CD4-positive, alpha-beta T cell treated with Interleukin-6 for 4 hours (primary cell): ENCODE data around the gene ANK3.
A peak's percentile ranks its signal among the peaks of the same experiment; 100 is the strongest.
"Not testable (repeated sequence)": the region's sequence is repeated elsewhere in the genome, so short reads cannot be mapped to it uniquely, and the experiment has no call there.

Experiments used
- DNase-seq: peaks from one replicate; pipeline ENCODE4 v3.0.0-alpha.2; 2020; ENCODE audit warnings: mixed read lengths

Gene ANK3

DNA sequence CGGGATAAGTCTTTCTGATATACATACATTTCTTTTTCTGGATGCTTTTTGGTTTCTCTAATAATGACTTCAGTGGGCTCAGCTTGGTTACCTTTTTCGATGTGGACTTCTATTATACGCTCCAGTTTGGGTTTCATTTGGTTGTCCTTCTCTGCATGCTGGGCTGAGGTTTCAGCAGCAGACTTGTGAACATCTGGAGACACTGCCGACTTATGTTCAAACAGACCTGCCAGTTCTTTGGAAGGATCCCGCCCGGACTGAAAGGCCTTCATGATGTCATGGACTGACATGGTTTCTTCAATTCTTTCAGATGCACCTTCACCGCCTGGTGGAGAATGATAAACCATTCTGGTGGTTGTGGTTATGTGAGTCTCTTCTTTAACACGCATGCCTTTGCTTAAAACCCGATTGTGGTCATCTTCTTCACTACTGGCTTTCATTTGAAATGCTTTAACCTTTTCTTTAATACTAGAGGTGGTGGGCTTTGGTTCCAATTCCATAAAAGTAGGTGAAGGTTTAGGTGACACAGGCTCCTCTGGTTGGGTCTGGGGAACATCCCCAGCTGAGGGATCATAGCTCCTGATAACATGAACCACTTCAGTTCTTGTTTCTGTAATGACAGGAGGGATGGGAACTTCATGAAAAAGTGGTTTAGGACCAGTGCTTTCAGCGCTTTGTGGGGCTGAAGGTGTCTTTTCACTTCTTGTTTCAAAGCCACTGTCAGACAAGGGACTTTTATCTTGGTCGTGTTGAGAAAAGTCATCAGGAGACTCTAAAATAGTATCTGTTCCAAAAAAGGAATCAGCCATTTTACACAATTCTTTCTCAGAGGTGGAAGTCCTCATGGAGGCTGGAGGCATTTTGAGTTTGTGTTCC, 315.7 kb downstream of the ANK3 start:
- no peak for DNase-seq

DNA sequence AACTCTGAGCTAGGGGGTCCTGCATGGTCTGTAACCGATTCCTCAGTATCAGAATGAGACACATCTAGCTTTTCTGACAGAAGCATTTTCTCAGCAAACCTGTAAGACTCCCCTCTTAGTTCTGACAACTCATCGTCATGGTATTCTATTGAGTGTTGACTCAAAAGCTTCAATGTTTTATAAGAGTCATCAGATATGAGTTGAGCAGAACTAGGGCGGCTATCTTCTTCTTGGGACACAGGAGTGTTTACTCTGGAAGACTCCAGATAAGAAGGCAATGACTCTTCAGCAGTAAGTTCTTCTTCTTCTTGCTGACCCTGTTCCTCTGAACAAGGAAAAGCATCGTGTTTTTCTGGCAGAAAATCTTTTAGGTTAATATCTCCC, 316.3 kb downstream of the ANK3 start:
- DNase-seq: no peak

DNA sequence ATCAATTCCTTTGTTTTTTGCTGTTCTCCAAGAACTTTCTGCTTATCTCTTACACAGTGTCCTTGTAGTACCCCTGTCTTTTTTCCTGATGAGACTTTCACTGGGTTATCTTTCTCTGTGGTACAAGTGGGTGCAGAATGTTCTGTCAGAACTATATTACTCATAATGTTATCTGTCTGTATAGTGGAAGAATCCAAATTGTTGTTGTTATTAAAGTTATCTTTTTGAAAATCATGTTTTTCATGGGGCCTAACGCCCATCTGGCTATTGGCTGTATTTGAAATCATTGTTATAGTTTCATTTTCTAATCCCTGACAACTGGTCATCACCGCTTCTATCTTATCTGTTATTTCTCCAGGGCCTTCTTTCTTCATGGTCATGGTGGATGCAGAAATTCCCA, 320.4 kb downstream of the ANK3 start:
- no peak for DNase-seq

DNA sequence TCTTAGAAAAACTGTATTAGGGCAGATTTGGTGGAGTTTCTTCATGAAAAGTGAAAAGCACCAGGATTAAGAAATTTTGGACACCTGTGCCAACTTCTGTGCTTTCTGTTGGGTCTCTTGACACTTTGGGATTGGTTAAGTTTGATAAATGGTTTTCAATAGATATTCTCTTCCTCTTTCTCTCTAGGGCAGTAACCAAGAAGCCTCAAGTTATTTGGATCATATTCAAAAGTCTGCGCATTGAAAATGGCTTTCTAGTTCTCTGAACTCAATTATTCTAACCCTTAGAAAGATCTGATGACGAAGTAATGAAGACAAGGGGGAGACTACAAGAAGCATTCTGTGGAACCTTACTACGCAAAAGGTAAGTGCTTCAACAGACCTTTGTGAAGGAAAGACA, 339.3 kb downstream of the ANK3 start:
- DNase-seq: no peak

DNA sequence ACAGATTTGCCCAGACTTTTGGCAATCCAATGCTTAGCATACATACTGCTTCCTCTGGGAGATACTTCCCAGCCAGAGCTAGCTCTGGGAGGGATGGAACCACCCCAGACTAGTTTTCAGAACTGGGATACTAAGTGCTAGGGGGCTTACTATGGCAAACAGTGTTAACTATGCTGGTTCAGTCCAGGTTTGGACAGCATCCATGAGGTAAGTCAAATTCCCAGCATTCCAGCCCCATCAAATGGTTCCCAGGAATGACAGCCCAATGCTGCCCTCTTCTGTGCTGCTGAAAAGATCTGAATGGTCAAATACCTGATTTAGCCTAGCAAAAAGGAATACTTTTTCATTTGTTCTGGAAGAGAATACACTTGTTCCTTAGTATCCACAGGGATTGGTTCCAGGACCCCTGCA, 341.6 kb downstream of the ANK3 start:
- no peak for DNase-seq

DNA sequence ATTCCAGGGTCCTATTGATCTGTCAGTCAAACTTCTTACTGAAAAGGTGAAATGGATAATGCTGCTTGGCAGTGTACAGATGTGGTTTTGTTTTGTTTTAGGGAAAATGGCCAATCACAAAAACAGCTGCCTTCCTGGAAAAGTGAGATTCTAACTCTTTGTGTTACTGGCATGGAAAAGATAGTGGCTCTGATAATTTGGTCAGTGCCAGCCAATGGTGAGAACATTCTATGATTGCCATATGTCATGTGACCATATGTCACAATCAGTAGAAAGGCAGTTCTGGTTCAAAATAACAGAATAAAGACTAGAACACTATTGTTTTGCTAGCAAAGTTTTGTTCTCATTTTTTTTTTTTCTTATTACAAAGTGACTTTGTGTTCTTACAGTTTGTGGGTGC, 344.1 kb downstream of the ANK3 start:
- no peak for DNase-seq

DNA sequence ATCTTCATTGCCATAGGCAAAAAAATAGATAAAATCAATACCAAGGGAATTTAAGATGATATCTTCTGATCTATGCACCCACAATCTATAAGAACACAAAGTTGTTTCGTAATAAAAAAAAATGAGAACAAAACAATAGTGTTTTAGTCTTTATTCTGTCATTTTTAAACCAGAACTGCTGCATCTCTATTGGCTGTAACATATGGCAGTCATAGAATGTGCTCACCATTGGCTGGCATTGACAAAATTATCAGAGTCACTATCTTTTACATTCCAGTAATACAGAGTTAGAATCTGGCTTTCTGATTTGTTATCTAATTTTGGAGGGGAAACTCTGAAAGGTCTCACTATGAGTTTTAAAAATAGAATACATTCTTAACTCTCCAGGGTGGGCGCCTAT, 344.7 kb downstream of the ANK3 start:
- DNase-seq: no peak

DNA sequence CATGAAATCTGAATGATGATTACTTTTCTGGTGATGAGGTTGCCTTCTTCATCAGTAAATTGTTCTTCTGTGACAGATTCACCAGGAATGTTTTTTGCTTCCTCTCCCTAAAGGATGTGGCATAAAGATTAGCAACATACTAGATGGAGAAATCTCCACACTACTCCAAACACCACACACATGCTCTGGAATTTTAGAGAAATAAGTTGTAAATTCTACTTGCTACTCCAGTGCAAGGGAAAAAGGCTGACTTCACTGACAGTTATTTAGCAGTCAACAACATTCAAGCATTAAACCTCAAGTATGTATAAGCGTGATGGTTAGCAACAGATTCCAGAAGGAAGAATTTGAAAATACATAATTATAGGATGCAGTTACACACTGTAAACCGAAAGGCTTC, 345.4 kb downstream of the ANK3 start:
- no peak for DNase-seq

DNA sequence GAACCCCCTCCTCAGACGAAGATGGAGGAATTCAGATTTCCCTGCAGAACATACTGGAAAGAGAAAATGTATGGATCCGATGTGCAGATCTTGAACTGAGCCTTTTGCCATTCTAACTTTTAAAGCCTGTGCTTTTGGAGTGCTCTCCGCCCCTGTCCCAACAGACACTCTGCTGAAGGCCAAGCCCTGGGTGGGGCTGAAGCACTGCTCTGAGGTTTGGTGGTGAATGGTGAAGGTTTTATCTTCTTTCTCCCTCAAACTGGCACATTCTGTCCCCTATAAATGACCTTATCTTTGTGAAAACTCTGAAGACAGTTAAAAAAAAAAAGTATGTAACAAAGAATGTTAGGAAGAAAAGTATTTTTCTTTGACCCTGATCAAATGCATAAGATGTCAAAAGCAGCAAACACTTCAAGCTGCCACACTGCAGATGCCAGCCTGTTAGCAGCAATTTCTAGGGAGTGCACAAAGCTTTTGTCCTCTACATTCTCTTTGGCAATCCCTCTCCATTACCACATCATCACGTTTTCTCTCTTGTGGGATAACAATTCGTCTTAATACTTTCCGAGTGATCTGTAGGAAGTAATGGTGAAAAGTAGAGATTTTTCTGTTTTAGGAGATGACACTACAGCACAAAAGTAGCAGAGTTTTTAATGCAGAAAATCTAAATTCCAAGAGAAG, 346.0 kb downstream of the ANK3 start:
- no peak for DNase-seq

DNA sequence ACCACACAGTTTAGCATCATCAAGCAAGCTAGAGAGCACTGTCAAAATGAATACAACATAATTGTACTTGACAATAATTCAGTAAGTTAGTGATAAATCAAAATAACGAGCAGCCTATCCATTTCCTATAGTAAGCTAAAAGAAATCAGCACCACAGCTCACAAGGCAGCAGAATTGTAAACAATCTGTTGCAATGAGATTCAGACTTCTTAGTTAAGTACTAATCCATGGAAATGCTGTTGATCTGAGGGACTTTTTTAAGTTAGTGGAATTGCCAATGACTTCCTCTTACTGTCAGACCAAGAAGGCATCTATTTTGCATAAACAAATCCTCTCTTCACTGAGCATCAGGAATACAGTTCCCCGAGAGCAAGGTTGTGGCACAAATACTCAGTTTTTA, 346.8 kb downstream of the ANK3 start:
- no peak for DNase-seq

DNA sequence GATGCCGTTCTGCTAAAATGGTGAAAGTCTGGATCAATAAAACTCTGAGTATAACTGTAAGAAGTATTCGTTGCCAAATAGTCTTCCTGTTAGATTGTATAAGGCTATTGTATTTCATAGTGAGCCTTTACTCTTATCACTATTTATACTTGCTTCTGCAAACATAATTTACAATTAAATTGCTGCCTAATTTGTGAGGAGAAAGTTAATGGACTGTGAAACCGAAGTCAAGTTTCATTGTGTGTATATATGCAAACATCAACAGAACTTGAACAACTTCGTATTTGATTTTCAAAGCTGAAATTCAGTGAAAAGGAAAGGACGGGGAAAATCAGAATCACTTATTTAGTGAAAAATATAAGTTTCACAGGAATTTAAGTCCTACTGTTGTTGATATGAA, 347.4 kb downstream of the ANK3 start:
- DNase-seq: no peak

DNA sequence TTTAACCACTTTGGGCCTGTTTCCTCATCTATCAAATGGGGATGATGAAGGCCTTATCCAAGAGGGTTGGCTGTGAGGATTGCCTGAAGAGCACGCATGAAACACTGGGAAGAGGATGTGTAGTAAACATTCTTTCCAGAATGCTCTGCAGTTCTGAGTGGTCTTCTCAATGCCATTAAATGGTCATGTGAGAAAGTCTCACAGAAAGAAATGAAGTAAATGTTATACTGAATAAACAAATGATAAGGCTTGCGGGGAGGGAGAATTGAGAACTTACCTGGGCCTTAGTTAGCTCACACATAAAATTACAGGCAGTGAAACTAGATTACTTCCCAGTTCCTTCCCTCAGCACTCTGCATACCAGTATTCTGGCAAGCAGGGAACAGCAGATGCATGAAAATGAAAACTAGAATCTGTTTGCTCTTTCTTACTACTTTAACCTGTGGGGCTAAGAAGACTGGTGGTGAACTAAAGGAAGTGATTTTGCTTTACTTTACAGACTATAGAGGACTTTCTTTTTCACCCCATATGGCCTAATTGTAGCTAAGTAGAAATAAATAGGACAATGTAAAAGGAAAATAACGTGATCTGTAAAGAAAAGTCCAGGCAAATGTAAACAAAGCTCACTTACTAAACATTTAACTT, 348.1 kb downstream of the ANK3 start:
- DNase-seq: no peak

DNA sequence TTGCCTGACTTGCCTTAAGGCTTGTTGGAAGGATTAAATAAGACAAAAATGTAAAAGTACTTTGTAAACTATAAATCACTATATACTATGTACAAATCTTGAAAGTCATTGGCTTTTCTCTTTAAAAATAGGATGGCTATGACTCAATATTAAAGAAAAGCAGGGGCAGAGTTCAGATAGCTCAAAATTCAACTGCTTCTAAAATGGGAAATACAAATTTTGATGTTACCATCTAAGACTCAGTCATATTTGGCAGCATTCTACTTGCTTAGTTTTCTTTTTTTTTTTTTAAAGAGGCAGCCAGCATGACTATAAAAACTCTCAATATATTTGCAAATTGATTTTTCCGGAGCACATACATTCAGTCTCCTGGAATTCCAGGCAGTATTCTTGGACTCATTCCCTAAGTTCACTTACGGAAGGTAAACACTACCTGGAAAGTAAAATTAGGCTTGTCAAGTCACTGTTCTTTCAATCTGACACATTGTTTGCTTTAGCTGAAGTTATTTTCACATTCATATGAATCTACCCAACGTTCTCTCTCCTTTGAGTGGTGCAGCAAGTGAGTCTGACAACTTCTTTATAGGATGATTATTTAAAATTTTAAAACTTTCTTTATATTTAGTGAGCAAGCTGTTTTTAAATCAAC, 349.5 kb downstream of the ANK3 start:
- DNase-seq: no peak

DNA sequence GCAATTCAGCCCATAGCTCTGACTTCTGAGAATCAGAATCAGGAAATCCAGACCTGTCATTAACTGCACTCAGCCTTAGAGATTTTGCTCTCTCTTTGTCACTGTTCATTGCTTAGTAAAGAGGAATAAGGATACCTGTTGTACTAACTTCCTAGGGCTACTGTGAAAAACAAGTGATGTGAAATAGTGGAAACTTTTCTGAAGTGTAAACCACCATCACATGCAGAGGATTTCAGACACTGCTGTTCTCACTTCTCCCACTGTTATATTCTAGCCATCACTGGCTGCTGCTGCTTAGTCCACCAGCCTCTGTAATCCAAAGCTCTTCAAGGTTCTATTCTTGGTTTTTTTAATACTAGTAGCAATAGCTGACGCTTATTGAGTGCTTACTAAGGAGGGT, 353.7 kb downstream of the ANK3 start:
- no peak for DNase-seq

DNA sequence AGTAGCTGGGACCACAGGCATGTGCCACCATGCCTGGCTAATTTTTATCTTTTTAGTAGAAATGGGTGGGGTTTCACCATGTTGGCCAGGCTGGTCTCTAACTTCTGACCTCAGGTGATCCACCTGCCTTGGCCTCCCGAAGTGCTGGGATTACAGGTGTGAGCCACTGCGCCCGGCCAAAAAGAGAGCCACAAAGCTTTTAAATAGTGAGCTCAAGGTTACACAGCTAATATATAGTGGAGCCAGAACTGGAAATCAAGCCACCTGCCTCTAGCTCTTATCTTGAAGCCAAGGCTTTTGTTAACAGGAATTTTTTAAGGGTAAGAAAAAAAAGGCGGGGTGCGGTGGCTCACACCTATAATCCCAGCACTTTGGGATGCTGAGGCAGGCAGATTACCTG, 354.3 kb downstream of the ANK3 start:
- DNase-seq: not testable (repeated sequence)

DNA sequence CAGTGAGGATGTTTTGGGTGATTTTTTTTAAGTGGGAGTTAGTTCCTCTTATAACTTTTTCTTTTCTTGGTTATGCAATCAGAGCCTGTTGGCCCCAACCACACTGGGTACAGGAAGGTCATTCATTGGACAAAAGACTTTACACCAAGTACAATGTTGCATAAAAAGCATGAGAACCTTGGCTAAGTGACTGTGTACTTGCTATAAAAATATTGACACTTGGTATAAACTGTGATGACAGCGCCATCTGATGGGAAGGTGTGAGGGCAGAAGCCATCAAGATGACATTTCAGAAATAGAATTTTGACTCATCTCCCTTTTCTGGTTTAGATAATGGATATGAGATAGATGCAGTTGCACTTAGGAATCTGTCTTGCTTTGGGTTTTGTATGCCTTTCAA, 357.0 kb downstream of the ANK3 start:
- DNase-seq: peak; percentile 39

DNA sequence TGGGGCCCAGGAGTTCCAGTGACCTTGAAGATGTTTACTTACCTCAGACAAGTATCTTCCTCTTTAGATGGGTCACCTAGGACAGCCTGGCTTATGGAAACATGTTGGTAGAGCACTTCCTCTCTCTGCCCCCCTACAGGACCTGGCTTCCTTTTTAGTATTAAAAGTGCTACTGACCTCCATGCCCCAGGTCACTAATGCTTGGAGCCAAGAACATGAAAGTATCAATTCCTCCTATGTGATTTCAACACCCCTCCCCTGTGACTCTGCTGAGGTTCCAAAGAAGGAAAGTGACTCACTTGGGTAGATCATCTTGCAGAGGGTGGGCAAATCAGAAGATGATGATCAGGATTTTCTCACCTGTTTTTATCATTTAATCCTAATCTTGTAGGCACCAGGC, 358.0 kb downstream of the ANK3 start:
- no peak for DNase-seq

DNA sequence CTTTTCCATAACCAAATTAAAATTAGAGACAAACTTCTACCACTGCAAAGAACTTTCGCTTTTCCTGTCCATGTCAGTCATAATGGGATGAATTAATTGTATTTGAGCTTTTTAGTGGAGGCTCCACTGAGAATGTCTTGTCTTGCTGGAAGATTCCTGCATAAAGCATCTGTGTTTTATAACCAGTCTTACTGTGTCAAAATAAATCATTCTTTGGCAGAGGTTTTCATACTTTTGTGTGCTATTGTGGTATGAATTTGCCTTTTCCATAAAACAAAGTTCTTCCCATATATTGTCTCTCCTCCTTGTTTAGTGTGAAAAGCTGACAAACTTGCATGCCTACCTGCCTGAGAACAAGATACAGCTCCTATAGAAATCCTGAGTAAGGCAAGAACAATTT, 358.5 kb downstream of the ANK3 start:
- DNase-seq: no peak

DNA sequence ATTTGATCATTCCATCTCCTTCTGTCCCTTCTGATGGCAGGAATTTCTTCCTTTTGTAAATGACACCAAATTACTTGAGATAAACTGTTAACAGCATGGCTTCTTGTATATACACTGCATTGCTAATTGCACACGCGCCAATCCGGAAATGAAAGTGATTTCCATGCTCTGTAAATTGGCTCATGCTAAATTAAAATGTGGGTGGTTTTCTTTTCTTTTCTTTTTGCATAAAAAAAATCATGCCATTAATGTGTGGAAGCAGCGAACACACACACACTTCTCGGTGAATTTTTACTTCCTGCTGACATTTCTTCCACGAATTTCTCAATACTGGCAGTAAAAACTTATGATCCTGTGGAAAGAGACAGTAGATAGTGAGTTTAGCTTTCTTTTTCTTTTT, 360.2 kb downstream of the ANK3 start:
- no peak for DNase-seq

DNA sequence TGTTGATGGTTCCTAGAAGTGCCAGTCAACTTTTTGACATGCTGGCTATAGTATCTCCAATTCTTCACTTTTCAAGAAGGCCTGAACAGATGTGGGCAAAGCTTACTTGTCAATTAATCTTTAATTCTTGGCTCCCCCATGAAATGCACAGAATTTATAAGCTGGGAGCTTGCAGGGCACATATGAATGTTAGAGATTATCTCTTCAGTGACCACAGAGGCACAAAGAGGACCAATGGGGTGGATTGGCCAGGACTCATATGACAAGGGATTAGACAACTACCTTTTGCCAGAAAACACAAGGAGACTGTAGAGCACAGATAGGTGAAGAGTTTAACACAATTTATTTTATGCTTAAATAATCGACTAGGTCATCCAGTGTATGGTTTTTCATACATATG, 361.6 kb downstream of the ANK3 start:
- DNase-seq: no peak

DNA sequence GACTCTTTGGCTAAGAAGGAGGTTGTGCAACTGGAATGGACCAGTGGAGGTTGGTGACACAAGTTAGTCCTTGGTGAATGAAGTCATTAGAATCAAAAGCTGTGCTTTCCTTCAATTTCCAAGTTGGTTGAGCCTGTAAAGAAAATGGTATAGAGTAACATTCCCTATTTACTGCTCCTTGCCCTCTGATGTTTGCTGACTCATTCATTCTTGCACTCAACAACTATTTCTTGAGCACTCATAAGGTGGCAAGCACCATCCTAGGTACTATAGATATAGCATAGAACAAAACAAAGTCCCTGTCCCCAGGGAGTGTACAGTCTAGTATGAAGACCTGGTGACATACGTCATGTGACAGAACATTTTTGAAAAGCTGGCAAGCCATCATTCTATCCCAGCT, 364.4 kb downstream of the ANK3 start:
- no peak for DNase-seq

DNA sequence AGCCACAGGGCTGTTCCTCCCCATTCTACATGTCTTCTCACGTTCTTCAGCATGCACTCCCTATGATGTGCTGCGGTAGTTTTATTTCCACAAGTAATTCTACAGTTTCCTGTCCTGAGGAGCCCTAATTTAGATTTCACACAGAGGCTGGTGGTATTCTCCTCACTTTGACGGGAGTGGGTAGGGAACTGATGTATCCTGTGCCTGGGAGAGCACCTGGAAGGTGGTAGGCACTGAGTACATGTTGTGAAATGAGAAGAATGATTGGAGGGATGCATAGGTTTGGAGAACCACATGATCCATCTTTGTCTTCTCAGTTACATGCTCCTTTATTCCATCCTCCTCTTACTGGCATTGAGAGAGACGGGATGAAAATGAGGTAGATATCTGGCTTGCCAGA, 365.2 kb downstream of the ANK3 start:
- no peak for DNase-seq

DNA sequence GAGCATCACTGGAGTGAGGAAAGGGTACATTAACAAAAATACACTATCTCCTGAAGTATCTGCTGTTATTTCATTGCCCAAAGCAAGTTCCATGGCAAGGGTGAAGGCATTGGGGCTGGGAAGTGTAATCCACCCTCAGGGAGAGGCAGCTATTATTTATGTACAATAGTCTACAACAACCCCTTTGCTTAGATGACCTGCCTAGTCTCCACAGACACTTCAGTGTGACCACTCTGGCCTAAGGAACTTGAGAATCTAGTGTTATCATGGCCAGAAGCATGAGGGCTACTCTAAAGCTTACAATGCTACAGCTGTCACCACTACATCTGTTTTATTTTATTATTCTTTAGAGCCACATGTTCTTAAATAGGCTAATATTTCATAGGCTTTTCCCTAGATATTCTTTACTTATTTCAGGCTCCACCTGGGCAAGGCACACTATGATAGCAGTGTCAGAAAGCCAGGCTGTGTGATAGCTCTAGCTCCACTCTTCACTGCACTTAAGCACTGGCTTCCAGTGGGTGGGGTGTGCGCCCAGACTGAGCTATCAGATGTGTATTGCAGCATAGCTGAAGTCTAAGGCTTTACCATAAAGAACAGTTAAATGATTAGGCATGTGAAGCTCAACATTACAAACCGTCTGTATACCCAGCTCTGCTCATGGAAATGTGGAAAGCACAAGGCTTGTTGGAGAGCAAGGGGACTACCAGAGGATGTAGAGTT, 366.4 kb downstream of the ANK3 start:
- no peak for DNase-seq
